T-helper 1 cell treated with Interleukin-12 subunit alpha and Interleukin-12 subunit beta and Interleukin-4 antibody, amounts not matched to agents 30 μg/mL and 1 μg/mL, for 36 hours (primary cell): Measurements from ENCODE around the gene BGLAP.
"Not testable (repeated sequence)": the region's sequence is repeated elsewhere in the genome, so short reads cannot be mapped to it uniquely, and the experiment has no call there.

Experiments used
- H3K27ac Mint-ChIP-seq: one replicate; pipeline ENCODE4 v1.8.0; 2021; ENCODE audit warnings: mild to moderate bottlenecking, mixed read lengths
- H3K27me3 Mint-ChIP-seq: one replicate; pipeline ENCODE4 v1.8.0; 2021; ENCODE audit warnings: low read depth, mixed read lengths
- H3K36me3 Mint-ChIP-seq: one replicate; pipeline ENCODE4 v1.8.0; 2021; ENCODE audit warnings: low read depth, mixed read lengths
- H3K4me1 Mint-ChIP-seq: one replicate; pipeline ENCODE4 v1.8.0; 2021; ENCODE audit warnings: low read depth, mixed read lengths
- H3K4me3 Mint-ChIP-seq: one replicate; pipeline ENCODE4 v1.8.0; 2021; ENCODE audit warnings: mild to moderate bottlenecking, moderate library complexity, mixed read lengths
- H3K9me3 Mint-ChIP-seq: one replicate; pipeline ENCODE4 v1.8.0; 2021; ENCODE audit warnings: mixed read lengths

BGLAP gene

DNA sequence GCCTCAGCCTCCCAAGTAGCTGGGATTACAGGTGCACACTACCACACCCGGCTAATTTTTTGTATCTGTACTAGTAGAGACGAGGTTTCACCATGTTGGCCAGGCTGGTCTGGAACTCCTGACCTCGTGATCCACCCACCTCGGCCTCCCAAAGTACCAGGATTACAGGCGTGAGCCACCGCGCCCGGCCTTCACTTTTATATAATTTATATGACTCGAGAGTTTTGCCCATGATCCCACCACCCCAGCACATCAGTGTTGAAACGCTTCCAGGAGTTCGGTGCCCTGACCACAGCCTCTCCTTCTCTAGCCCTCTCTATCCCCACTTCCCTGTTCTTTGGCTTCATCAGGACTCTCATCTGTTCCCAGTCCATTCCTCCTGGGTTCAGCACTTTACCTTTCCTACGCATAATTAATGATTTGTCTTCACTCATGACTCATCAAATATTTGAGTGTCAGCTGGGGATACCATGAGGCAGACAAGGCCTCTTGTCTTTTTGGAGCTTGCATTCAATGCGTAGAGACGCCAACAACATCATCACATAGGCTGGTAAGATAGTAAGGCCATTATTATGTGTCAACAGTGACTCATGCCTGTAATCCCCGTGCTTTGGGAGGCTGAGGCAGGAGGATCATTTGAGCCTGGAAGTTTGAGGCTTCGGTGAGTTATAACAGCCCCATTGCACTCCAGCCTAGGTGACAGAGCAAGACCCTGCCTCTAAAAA is 27.8 kb upstream of the BGLAP start:
- Mint-ChIP-seq H3K4me3 (peak overlapping the region; percentile 89), H3K36me3 (peaks cover 34% of the 10 kb centered on the region), H3K27me3 (no peaks in the 10 kb centered on the region), H3K9me3 (peaks cover 1% of the 10 kb centered on the region), H3K4me1 (peaks cover 41% of the 10 kb centered on the region), H3K27ac (peak overlapping the region; percentile 96)

DNA sequence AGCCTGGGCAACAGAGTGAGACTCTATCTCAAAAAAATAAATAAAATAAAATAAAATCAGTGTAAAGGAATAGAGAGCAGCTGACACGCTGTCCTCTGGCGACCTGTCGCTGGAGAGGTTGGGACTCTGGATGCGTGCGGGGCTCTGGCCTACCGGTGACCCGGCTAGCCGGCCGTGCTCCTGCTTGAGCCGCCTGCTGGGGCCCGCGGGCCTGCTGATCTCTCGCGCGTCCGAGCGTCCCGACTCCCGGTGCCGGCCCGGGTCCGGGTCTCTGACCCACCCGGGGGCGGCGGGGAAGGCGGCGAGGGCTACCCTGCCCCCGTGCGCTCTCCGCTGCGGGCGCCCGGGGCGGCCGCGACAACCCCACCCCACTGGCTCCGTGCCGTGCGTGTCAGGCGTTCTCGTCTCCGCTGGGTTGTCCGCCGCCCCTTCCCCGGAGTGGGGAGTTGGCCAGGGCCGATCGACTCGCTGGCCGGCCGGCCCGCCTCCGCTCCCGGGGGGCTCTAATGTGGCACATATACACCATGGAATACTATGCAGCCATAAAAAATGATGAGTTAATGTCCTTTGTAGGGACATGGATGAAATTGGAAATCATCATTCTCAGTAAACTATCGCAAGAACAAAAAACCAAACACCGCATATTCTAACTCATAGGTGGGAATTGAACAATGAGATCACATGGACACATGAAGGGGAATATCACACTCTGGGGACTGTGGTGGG is 25.5 kb upstream of the BGLAP start:
- Mint-ChIP-seq H3K36me3 (peaks cover 50% of the 10 kb centered on the region), H3K27ac (peak overlapping the region; percentile 92), H3K4me1 (peaks cover 52% of the 10 kb centered on the region)
- not testable (repeated sequence) for H3K4me3 Mint-ChIP-seq, H3K27me3 Mint-ChIP-seq, H3K9me3 Mint-ChIP-seq

DNA sequence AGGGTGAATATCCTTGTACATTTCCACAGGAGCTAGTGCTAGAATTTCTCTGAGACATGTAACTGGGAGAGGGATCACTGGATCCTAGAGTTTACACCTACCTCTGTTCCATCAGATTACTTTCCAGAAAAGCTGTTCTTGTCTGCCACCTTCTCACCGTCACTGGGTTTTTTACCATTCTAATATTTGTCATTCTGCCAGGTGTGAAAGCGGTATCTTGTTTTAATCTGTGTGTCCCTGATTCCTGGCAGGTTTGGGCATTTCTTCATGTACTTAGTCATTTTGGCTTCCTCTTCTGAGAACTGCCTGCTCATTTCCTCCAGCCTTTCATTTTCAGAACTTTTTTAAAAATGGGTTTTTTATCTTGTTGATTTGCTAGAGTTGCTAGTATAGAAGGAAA is 24.1 kb upstream of the BGLAP start:
- Mint-ChIP-seq H3K4me1 (peaks cover 54% of the 10 kb centered on the region), H3K36me3 (peaks cover 48% of the 10 kb centered on the region), H3K27me3 (no peaks in the 10 kb centered on the region), H3K9me3 (peaks cover 3% of the 10 kb centered on the region), H3K4me3 (peak overlapping the region; percentile 74), H3K27ac (peak overlapping the region; percentile 92)

DNA sequence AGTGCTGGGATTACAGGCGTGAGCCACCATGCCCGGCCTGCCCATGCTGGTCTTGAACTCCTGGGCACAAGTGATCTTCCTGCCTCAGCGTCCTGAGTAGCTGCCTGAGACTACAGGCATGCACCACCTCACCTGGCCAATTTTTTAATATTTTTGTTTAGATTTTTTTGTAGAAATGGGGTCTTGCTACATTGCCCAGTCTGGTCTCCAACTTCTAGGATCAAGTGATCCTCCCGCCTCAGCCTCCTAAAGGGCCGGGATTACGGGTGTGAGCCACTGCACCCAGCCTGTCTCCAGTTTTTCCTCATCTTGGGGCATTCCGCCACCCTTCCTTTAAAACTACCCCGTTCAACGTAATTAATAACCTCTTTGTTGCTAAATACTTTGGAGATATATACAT is 21.8 kb upstream of the BGLAP start:
- H3K36me3 Mint-ChIP-seq = peaks cover 47% of the 10 kb centered on the region
- peaks cover 3% of the 10 kb centered on the region for H3K9me3 Mint-ChIP-seq
- H3K4me3 Mint-ChIP-seq = no peak overlapping the region
- H3K27me3 Mint-ChIP-seq = no peaks in the 10 kb centered on the region
- peaks cover 50% of the 10 kb centered on the region for H3K4me1 Mint-ChIP-seq
- H3K27ac Mint-ChIP-seq = peak overlapping the region; percentile 80

DNA sequence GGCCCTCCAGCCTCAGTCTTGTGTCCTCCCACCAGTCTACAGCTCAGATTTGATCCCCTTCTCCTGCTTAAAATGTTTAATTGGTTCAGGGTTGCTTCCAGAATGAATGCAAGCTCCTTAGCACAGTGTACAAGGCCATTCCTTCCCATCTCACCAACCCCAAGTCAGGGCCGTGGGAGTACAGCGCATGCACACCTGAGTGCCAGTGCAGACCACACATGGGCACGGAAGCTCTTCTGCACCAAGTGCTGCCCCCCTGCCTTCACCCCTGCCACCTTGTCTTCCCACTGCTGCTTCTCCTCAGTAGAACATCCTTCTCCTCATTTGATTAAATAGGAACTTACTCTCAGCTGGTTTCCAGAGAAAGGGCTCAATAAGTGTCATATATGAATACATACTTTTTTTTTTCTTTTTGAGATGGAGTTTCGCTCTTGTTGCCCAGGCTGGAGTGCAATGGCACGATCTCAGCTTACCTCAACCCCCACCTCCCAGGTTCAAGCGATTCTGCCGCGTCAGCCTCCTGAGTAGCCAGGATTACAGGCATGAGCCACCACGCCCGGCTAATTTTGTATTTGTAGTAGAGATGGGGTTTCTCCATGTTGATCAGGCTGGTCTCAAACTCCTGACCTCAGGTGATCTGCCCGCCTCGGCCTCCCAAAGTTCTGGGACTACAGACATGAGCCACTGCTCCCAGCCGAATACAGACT is 19.8 kb upstream of the BGLAP start:
- H3K27me3 Mint-ChIP-seq = no peaks in the 10 kb centered on the region
- peak overlapping the region; percentile 96 for H3K27ac Mint-ChIP-seq
- peaks cover 60% of the 10 kb centered on the region for H3K4me1 Mint-ChIP-seq
- H3K9me3 Mint-ChIP-seq = peaks cover 3% of the 10 kb centered on the region
- peak overlapping the region; percentile 3 for H3K4me3 Mint-ChIP-seq
- peaks cover 51% of the 10 kb centered on the region for H3K36me3 Mint-ChIP-seq

GRCh38 chr1:156225677-156226014 is 16.3 kb upstream of the BGLAP start:
- Mint-ChIP-seq H3K27me3 (no peaks in the 10 kb centered on the region), H3K4me1 (peaks cover 46% of the 10 kb centered on the region), H3K9me3 (no peaks in the 10 kb centered on the region), H3K27ac (peak overlapping the region; percentile 76), H3K36me3 (peaks cover 43% of the 10 kb centered on the region), H3K4me3 (peak overlapping the region; percentile 18)

DNA sequence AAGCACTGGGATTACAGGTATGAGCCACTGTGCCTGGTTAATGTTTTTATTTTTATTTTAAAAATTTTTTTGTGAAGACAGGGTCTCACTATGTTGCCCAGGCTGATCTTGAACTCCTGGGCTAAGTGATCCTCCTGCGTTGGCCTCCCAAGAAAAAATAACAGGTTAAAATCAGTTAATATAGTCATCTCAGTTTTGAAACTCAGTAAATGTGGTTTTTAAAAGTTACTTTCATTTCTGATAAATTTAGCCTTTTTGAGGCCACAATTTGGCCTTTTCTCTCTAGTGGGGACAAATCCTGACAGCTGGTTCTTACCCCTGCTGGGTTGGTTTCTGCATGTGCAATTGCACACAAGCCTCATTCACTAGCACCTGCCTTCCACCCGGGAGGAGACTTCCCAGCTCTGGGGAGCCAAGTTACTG is 15.9 kb upstream of the BGLAP start:
- Mint-ChIP-seq H3K27me3 (no peaks in the 10 kb centered on the region), H3K9me3 (no peaks in the 10 kb centered on the region), H3K36me3 (peaks cover 40% of the 10 kb centered on the region), H3K4me3 (no peak overlapping the region), H3K27ac (peak overlapping the region; percentile 60), H3K4me1 (peaks cover 43% of the 10 kb centered on the region)

- H3K9me3 Mint-ChIP-seq = no peaks in the 10 kb centered on the region
- peaks cover 33% of the 10 kb centered on the region for H3K36me3 Mint-ChIP-seq
- H3K4me1 Mint-ChIP-seq = peaks cover 37% of the 10 kb centered on the region
- H3K27me3 Mint-ChIP-seq = no peaks in the 10 kb centered on the region
- no peak overlapping the region for H3K4me3 Mint-ChIP-seq
- peak overlapping the region; percentile 60 for H3K27ac Mint-ChIP-seq
Measured at GRCh38 chr1:156226782-156227181, 15.2 kb upstream of the BGLAP start.

DNA sequence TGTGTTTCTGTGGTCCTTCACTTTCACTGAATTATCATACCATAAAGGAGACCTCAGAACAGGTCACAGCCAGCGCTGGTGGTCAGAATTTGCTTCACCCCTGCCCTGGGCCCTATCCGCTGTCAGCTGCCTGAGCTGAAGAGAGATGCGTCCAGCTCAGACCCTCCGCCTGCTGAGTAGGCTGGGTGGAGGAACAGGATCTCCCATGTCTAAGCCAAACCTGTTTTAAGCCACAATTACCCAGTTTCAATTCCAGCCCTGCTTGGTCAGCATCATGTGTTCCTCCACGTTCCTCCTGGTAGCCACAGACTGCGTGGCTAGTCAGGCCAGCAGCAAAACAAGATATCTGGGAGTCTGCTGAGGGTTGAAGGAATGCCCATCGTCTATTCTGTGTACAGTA is 13.5 kb upstream of the BGLAP start:
- Mint-ChIP-seq H3K27me3 (no peaks in the 10 kb centered on the region), H3K4me1 (peaks cover 20% of the 10 kb centered on the region), H3K36me3 (peaks cover 23% of the 10 kb centered on the region), H3K27ac (no peak overlapping the region), H3K4me3 (no peak overlapping the region), H3K9me3 (no peaks in the 10 kb centered on the region)

DNA sequence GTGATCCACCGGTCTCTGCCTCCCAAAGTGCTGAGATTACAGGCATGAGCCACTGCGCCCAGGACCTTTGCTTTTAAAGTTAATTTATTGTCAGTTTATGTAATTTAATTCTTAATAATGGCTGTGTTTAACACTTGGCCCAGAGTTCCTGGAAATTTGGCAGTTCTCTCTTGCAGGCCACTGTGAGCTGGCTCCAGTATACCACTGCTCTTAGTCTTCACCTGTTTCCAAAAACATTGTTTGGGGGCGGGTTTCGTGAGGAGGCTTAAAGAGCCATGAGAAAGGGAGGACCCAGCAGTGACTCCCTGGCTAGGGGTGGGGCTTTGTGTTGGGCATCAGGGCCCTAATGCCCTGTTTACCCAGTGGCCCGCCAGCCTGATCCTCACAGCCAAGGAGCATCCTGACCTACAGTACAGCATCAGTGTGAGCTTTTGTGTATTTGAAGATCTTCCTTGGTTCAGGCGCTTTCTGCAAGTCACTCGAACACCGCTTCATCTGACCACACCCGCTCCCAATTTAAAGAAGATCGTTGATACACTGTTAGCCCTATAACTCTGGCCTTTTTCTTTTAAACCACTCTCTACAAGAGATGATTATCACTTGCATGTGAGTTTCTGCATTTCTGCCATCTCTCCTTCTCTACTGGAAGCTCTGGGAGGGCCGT is 12.0 kb upstream of the BGLAP start:
- Mint-ChIP-seq H3K36me3 (peaks cover 25% of the 10 kb centered on the region), H3K4me1 (peaks cover 17% of the 10 kb centered on the region), H3K27me3 (no peaks in the 10 kb centered on the region), H3K27ac (no peak overlapping the region), H3K4me3 (no peak overlapping the region), H3K9me3 (no peaks in the 10 kb centered on the region)

GRCh38 chr1:156230473-156230837 is 11.5 kb upstream of the BGLAP start:
- Mint-ChIP-seq H3K27ac (no peak overlapping the region), H3K4me1 (peaks cover 15% of the 10 kb centered on the region), H3K27me3 (no peaks in the 10 kb centered on the region), H3K4me3 (no peak overlapping the region), H3K36me3 (peaks cover 23% of the 10 kb centered on the region), H3K9me3 (no peaks in the 10 kb centered on the region)

- Mint-ChIP-seq H3K9me3 (no peaks in the 10 kb centered on the region), H3K27me3 (no peaks in the 10 kb centered on the region), H3K4me1 (peaks cover 9% of the 10 kb centered on the region), H3K27ac (no peak overlapping the region), H3K4me3 (no peak overlapping the region), H3K36me3 (peaks cover 28% of the 10 kb centered on the region)
Measured at GRCh38 chr1:156232201-156232894, 9.6 kb upstream of the BGLAP start.

DNA sequence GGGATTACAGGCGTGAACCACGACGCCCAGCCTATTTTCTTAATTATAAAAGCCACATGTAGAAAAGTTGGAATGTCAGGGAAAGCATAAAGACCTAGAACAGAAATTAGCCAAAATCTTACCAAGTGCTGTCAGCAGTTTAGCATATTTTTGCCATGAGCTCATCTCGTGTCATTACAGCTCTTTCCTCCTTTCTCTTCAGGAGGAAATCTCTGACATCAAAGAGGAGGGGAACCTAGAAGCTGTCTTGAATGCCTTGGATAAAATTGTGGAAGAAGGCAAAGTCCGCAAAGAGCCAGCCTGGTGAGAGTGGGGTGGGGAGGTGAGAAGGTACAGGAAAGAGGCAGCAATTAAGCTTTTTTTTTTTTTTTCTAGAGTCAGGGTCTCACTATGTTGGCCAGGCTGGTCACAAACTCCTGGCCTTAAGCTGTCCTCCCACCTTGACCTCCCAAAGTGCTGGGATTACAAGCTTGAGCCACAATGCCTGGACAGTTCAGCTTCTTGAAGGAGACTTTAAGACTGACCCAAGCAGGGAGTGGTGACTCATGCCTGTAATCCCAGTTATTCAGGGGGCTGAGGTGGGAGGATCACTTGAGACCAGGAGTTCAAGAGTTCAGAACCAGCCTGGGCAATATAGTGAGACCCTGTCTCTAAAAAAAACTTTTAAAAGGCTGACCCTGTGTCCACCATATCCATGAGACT is 8.4 kb upstream of the BGLAP start:
- no peak overlapping the region for H3K4me3 Mint-ChIP-seq
- H3K36me3 Mint-ChIP-seq = peaks cover 29% of the 10 kb centered on the region
- H3K9me3 Mint-ChIP-seq = no peaks in the 10 kb centered on the region
- H3K4me1 Mint-ChIP-seq = peaks cover 4% of the 10 kb centered on the region
- no peaks in the 10 kb centered on the region for H3K27me3 Mint-ChIP-seq
- H3K27ac Mint-ChIP-seq = peak overlapping the region; percentile 62

DNA sequence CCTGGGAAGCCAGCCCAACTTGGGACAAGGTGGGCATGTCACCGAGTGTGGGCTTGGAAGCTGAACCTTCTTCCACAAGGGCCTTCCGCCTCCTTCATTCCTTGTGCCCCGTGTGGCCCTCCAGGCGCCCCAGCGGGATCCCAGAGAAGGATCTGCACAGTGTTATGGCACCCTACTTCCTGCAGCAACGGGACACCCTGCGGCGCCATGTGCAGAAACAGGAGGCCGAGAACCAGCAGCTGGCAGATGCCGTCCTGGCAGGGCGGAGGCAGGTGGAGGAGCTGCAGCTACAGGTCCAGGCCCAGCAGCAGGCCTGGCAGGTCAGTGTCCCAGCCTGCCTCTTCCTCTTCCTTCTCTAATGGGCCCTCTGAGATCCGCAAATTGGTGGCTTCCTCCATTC is 5.8 kb upstream of the BGLAP start:
- no peak overlapping the region for H3K27ac Mint-ChIP-seq
- no peaks in the 10 kb centered on the region for H3K9me3 Mint-ChIP-seq
- peaks cover 5% of the 10 kb centered on the region for H3K4me1 Mint-ChIP-seq
- no peak overlapping the region for H3K4me3 Mint-ChIP-seq
- H3K27me3 Mint-ChIP-seq = no peaks in the 10 kb centered on the region
- peaks cover 34% of the 10 kb centered on the region for H3K36me3 Mint-ChIP-seq
